ENCODE data around the gene KLC3. TPM values are rescaled to one million over a fixed set of nuclear protein-coding genes. Genes with fewer than 3 reads are reported as not detected.

Gene KLC3
- polyA plus RNA-seq, 1 donor, result 1.7 TPM

- DNase-seq, result no peak
Observed at GRCh38 chr19:45348367-45349125, 8.0 kb downstream of the KLC3 start.

GRCh38 chr19:45349126-45349415 is 8.5 kb downstream of the KLC3 start:
- no peak for DNase-seq

GRCh38 chr19:45349430-45349941 is 8.9 kb downstream of the KLC3 start:
- no peak for DNase-seq

- DNase-seq, result no peak
Observed at GRCh38 chr19:45350477-45351058, 10.0 kb downstream of the KLC3 start.

GRCh38 chr19:45351401-45351952 is 10.9 kb downstream of the KLC3 start:
- no peak for DNase-seq

- DNase-seq, result no peak
Observed at GRCh38 chr19:45352062-45352461, 11.5 kb downstream of the KLC3 start.

GRCh38 chr19:45352471-45352870 is 11.9 kb downstream of the KLC3 start:
- DNase-seq, result no peak

- DNase-seq, result no peak
Observed at GRCh38 chr19:45352914-45353796, 12.6 kb downstream of the KLC3 start.

- DNase-seq, result no peak
Observed at GRCh38 chr19:45354241-45354842, 13.8 kb downstream of the KLC3 start.

- no peak for DNase-seq
Observed at GRCh38 chr19:45355402-45355801, 14.9 kb downstream of the KLC3 start.

GRCh38 chr19:45355910-45356309 is 15.4 kb downstream of the KLC3 start:
- no peak for DNase-seq

- DNase-seq, result no peak
Observed at GRCh38 chr19:45356760-45357444, 16.4 kb downstream of the KLC3 start.

- DNase-seq, result no peak
Observed at GRCh38 chr19:45357445-45357783, 16.9 kb downstream of the KLC3 start.

GRCh38 chr19:45358213-45358792 is 17.8 kb downstream of the KLC3 start:
- DNase-seq, result no peak

- DNase-seq, result no peak
Observed at GRCh38 chr19:45361608-45362007, 21.1 kb downstream of the KLC3 start.

GRCh38 chr19:45362291-45362690 is 21.7 kb downstream of the KLC3 start:
- DNase-seq, result no peak

GRCh38 chr19:45363861-45364459 is 23.4 kb downstream of the KLC3 start:
- no peak for DNase-seq

- no peak for DNase-seq
Observed at GRCh38 chr19:45364696-45365095, 24.1 kb downstream of the KLC3 start.

GRCh38 chr19:45368127-45368526 is 27.6 kb downstream of the KLC3 start:
- no peak for DNase-seq

GRCh38 chr19:45368737-45369340 is 28.3 kb downstream of the KLC3 start:
- DNase-seq, result no peak
